Measurements from ENCODE around the gene APOO. TPM values are rescaled to one million over a fixed set of nuclear protein-coding genes. Genes with fewer than 3 reads are reported as not detected.

APOO gene
- total RNA-seq, result 8.3 and 9.8 TPM in 2 replicates

GRCh38 chrX:23907498-23908218, at the start of gene APOO, which contains the start of gene CXorf58:
APOO (minus strand) TSS chrX:23907938; CDS start chrX:23907702, 236 bp downstream.
CXorf58 (plus strand) TSS chrX:23908006; CDS start chrX:23910303, 2,297 bp downstream.

Other genes starting within 250 kb of the APOO start
- 174 and 333 TPM in 2 replicates for gene PRDX4, start 240.4 kb downstream of the APOO start, total RNA-seq
- 43.9 and 60.7 TPM in 2 replicates for gene ACOT9, start 164.7 kb downstream of the APOO start, total RNA-seq
- gene SAT1, start 124.8 kb downstream of the APOO start, total RNA-seq, result 115 and 131 TPM in 2 replicates
- not detected in 2 replicates for gene CXorf58, start 68 bp upstream of the APOO start, total RNA-seq
- gene KLHL15, start 119.2 kb upstream of the APOO start, total RNA-seq, result 8.6 and 8.8 TPM in 2 replicates
- gene EIF2S3, start 147.0 kb upstream of the APOO start, total RNA-seq, result 185 and 271 TPM in 2 replicates
- gene ZFX, start 241.8 kb upstream of the APOO start, total RNA-seq, result 51.9 and 53.2 TPM in 2 replicates